Measurements from ENCODE around the gene PYROXD2. TPM values are rescaled to one million over a fixed set of nuclear protein-coding genes. Genes with fewer than 3 reads are reported as not detected.

PYROXD2 gene
- total and polyA plus RNA-seq, 2 of the 8 experiments (the other 6 are each of a cell fraction or from before 2014, with no cell fraction given): 3.2 to 5.4 TPM

GRCh38 chr10:98368644-98369043 lies 46.3 kb downstream of the PYROXD2 start:
- Histone ChIP-seq H4K5ac (ENCODE audit: insufficient read length, low read depth, low read length) (no peak overlapping the region), H3K9ac (replicated peaks in 1 of 4; ENCODE audit: extremely low read depth in 1 of 4, low read depth in 3 of 4, low read length in 3 of 4) (no peak overlapping the region), H3K27me3 (replicated peaks in 1 of 4; ENCODE audit: control insufficient read depth in 3 of 4, extremely low read depth in 1 of 4, insufficient read depth in 3 of 4, low read length in 3 of 4) (0 out of 7 replicates have a peak, but pooled peaks cover 0 to 3% (median 0%) of the 10 kb centered on the region in 4 experiments), H2BK20ac (ENCODE audit: low read length) (no peak overlapping the region), H2AK5ac (ENCODE audit: low read depth, low read length) (no peak overlapping the region), H3K79me1 (ENCODE audit: low read depth, low read length) (no peaks in the 10 kb centered on the region), H4K8ac (ENCODE audit: extremely low read depth, insufficient read depth, low read length) (no peak overlapping the region), H3K27ac (ENCODE audit: low read depth, low read length) (no peak overlapping the region), H3K18ac (ENCODE audit: extremely low read depth, low read length) (no peak overlapping the region), H3K4me2 (ENCODE audit: insufficient read depth in 1 of 2, low read depth in 2 of 2, low read length in 2 of 2) (no peak overlapping the region), H2AFZ (ENCODE audit: low read length) (no peak overlapping the region), H3K23ac (ENCODE audit: insufficient read length) (no peak overlapping the region), H3K4me1 (replicated peaks in 1 of 4; ENCODE audit: control insufficient read depth in 3 of 4, insufficient read depth in 4 of 4, low read length in 3 of 4) (peaks cover 0 to 3% (median 2%) of the 10 kb centered on the region in 4 experiments; a peak in 2 of 7 replicates), H2BK12ac (ENCODE audit: low read depth, low read length) (no peak overlapping the region), H4K20me1 (replicated peaks in 1 of 2; ENCODE audit: control insufficient read depth in 1 of 2, insufficient read depth in 2 of 2, low read length in 2 of 2) (no peaks in the 10 kb centered on the region), H2BK120ac (replicated peaks; ENCODE audit: low read depth, low read length) (no peak overlapping the region), H3K23me2 (ENCODE audit: low read depth, low read length) (no peaks in the 10 kb centered on the region), H4K91ac (replicated peaks; ENCODE audit: insufficient read length, low read length) (no peak overlapping the region), H3K4ac (replicated peaks; ENCODE audit: insufficient read length, low read depth, low read length) (no peak overlapping the region), H2BK15ac (ENCODE audit: low read length) (no peak overlapping the region), H3K36me3 (ENCODE audit: control insufficient read depth in 2 of 4, insufficient read depth in 4 of 4, low read length in 3 of 4) (no peaks in the 10 kb centered on the region), H3K56ac (replicated peaks; ENCODE audit: insufficient read length, low read depth, low read length) (no peak overlapping the region), H3K79me2 (ENCODE audit: control insufficient read depth in 1 of 2, insufficient read depth in 2 of 2, low read length in 2 of 2) (no peaks in the 10 kb centered on the region), H3K14ac (ENCODE audit: insufficient read length) (no peak overlapping the region), H3K9me3 (ENCODE audit: insufficient read depth in 2 of 2, low read depth in 1 of 2, low read length in 1 of 2) (no peaks in the 10 kb centered on the region), H2BK5ac (ENCODE audit: low read depth, low read length) (no peak overlapping the region), H3K4me3 (ENCODE audit: extremely low read depth in 1 of 4, insufficient read depth in 2 of 4, low read depth in 3 of 4, low read length in 4 of 4) (no peak overlapping the region)
- ChIA-PET CTCF (ENCODE audit: partially characterized antibody) (interaction anchor here (0.6 to 1.7 kb wide), 3 partner anchors 11 to 659 kb away, joined by 3 to 5 read pairs (median 3); no protein-coding TSS in a partner anchor), POLR2A (ENCODE audit: partially characterized antibody) (no interaction called here)
- no peak for FAIRE-seq
- 86% methylated on average over 2 of the region's 2 CpGs; no CpG with 5 or more reads in 1 of the 2 experiments for WGBS, 2 experiments (ENCODE audit: extremely low coverage in 1 of 2, insufficient coverage in 1 of 2, insufficient read length in 1 of 2, insufficient replicate concordance in 2 of 2, low coverage in 1 of 2, low lambda C conversion rate in 2 of 2, missing lambda C conversion rate in 1 of 2)
- no peak for DNase-seq (ENCODE audit: low read depth in 1 of 2, low spot score in 2 of 2)
- TF ChIP-seq EGR1 (IDR thresholded peaks at IDR 0.05; ENCODE audit: borderline replicate concordance, low read depth, low read length): no peak

Data from H1 (cell line).